Right atrium auricular region (tissue), 2 donors: ENCODE measurements around the gene ZNF536. TPM values are rescaled to one million over a fixed set of nuclear protein-coding genes. Genes with fewer than 3 reads are reported as not detected.
A peak's percentile ranks its signal among the peaks of the same experiment; 100 is the strongest.

Source experiments
- DNase-seq: peaks from one replicate; pipeline ENCODE4 v3.0.0-alpha.2; 2019; ENCODE audit warnings: low spot score
- H3K27ac ChIP-seq, 2 donors: fragments of 200-600 bp; sonication (generic); 1 replicate in 1 of 2; 2 replicates in 1 of 2; pipeline ENCODE4 v1.5.1; 2016 to 2019
- H3K27me3 ChIP-seq, 2 donors: fragments of 200-600 bp; sonication (generic); one replicate each; pipeline versions ENCODE4 v1.5.1 to v1.6.0; 2017 to 2019
- H3K36me3 ChIP-seq: fragments of 200-600 bp; sonication (generic); one replicate; pipeline ENCODE4 v1.5.1; 2016
- H3K4me1 ChIP-seq, 2 donors: fragments of 200-600 bp; sonication (generic); one replicate each; pipeline versions ENCODE4 v1.5.1 to v1.6.0; 2017 to 2019
- H3K4me3 ChIP-seq, 2 donors: fragments of 200-600 bp; sonication (generic); 1 replicate in 1 of 2; 2 replicates in 1 of 2; pipeline ENCODE4 v1.5.1; 2017 to 2019; ENCODE audit warnings: mild to moderate bottlenecking in 1 of 2, moderate library complexity in 1 of 2
- H3K9me3 ChIP-seq, 2 donors: fragments of 200-600 bp; sonication (generic); one replicate each; pipeline ENCODE4 v1.5.1; 2019
- total RNA-seq, 2 donors: library from RNA; depleted of rRNA; stranded (reverse); fragments of >200 nt; gene quantifications; one replicate each; pipeline ENCODE4 v1.1.0, GENCODE V29; 2016
- TF ChIP-seq, protein P1 (sequence below), 2 donors: fragments of 200-600 bp; sonication (generic); IDR thresholded peaks; one replicate each; pipeline ENCODE4 v1.5.1; 2019; ENCODE audit warnings: antibody characterized with exemption in 2 of 2

ZNF536 gene
- total RNA-seq, 2 donors from 2014 or later, result 1.9 to 2.7 TPM

DNA sequence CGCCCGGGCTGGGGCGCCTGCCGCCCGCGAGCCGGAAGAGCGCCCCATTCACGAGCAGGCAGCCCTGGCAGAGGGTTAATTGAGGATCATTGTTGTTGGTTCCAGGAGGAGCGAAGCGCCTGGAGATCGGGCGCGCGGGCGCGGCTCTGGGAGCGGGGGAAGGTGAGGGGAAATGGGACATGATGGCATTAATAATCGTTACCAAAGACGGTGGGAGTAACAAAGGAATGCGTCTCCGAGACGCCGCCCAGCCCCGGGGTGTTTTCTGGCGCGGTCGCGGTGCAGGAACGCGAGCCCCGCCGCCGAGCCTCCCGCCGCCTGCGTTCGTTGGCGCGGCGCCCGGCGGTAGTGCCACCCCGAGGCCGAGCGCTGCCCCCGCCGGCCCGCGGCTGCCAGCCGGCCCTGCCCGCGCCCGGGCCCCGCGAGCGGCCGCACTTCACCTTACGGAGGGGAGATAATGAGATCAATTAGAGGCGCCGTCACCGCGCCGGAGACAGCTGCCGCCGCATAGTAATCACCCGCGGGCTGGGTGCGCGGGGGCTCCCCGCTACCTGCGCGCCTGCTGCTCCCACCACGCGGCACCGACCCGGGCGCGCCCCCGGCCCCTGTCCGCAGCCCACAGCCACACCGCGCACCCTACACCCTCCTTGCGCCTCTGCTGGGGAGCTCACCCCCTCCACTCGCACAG lies 2.8 kb downstream of the ZNF536 start:
- Histone ChIP-seq H3K27me3 (peaks cover 0 to 6% of the 10 kb centered on the region in 2 donors), H3K36me3 (no peaks in the 10 kb centered on the region), H3K4me1 (peaks cover 0 to 5% of the 10 kb centered on the region in 2 donors), H3K27ac (no peak overlapping the region), H3K4me3 (peak overlapping the region in 1 of 2 donors; percentile 31), H3K9me3 (no peaks in the 10 kb centered on the region)
- TF ChIP-seq, protein P1, sequence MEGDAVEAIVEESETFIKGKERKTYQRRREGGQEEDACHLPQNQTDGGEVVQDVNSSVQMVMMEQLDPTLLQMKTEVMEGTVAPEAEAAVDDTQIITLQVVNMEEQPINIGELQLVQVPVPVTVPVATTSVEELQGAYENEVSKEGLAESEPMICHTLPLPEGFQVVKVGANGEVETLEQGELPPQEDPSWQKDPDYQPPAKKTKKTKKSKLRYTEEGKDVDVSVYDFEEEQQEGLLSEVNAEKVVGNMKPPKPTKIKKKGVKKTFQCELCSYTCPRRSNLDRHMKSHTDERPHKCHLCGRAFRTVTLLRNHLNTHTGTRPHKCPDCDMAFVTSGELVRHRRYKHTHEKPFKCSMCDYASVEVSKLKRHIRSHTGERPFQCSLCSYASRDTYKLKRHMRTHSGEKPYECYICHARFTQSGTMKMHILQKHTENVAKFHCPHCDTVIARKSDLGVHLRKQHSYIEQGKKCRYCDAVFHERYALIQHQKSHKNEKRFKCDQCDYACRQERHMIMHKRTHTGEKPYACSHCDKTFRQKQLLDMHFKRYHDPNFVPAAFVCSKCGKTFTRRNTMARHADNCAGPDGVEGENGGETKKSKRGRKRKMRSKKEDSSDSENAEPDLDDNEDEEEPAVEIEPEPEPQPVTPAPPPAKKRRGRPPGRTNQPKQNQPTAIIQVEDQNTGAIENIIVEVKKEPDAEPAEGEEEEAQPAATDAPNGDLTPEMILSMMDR (IDR thresholded peaks at IDR 0.05), result no peak
- no peak for DNase-seq

DNA sequence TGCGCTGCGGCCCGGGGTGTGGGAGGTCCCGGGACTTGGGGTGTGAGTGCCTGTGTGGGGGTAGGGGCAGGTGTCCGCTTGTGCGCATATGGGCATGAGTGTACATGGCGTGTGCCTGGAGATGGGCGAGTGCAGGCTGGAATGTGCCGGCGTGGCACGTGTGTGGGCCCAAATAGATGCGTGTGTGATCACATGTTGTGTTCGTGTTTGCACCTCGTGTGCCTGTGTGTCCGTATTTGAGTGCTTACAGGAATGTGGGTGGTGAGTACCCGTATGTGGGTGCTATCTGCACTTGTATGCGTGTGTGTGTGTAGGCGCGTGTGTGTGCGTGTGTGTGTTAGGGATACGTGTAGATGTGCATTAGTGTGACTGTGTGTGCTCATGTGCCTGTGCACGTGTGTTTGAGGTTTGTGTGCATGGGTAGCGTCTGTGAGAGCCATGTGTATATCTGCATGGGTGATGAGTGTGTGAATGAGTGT lies 3.4 kb downstream of the ZNF536 start:
- Histone ChIP-seq H3K9me3 (no peaks in the 10 kb centered on the region), H3K36me3 (no peaks in the 10 kb centered on the region), H3K4me3 (no peak overlapping the region), H3K27me3 (peaks cover 0 to 6% of the 10 kb centered on the region in 2 donors), H3K27ac (no peak overlapping the region), H3K4me1 (peaks cover 0 to 5% of the 10 kb centered on the region in 2 donors)
- DNase-seq, result no peak
- TF ChIP-seq, protein P1 (IDR thresholded peaks at IDR 0.05), result no peak

DNA sequence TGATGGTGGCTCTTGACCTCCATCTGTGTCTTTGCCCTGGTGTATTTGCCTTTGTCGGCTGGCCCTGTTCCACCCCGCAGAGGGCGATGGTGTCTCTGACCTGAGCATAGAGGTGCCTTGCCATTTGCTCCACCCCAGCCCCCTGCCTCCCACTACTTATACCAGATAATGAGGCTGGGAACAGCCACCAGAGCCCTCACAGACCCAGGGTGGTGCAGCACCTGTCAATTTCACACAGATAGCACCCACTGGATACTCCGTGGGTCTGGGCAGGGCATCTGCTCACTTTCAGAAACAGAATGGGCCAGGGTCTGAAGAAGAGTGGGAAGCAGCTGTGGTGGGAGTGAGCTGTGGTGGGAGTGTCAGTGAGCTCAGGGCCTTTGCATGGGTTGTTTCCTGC lies 4.1 kb downstream of the ZNF536 start:
- DNase-seq, result no peak
- no peaks in the 10 kb centered on the region for H3K36me3 ChIP-seq
- H3K4me1 ChIP-seq, result peaks cover 0 to 5% of the 10 kb centered on the region in 2 donors
- no peak overlapping the region for H3K4me3 ChIP-seq
- H3K9me3 ChIP-seq, result no peaks in the 10 kb centered on the region
- no peak overlapping the region for H3K27ac ChIP-seq
- TF ChIP-seq, protein P1 (IDR thresholded peaks at IDR 0.05), result no peak
- peaks cover 0 to 6% of the 10 kb centered on the region in 2 donors for H3K27me3 ChIP-seq

DNA sequence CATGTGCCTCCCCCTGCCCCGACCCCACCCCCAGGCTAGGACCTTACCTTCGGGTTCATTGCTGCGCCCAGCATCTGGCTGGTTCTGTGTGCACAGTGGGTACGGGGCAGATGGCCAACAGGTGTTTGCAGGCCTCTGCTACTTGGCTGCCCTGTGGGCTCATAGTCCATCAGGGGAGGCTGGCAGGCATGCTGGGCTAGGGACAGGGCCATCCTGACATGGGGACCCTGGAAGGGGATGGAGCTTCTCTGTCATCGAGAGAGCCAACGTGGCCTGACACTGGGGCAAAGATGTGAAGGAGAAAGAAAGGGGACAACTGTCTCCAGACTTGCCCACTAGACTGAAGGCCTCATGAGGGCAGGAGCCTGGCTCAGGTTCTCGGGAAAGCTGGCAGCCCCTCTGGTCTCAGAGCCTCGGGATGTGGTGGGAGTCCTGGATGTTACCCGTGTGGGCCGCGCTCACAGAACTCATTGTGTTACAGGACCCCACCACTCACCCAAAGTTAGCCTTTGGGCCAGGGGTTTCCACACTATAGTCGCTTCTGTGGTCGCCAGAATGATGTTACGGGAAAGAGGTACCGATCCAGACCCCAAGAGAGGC lies 4.7 kb downstream of the ZNF536 start:
- Histone ChIP-seq H3K36me3 (no peaks in the 10 kb centered on the region), H3K27me3 (peaks cover 0 to 6% of the 10 kb centered on the region in 2 donors), H3K4me1 (peaks cover 0 to 5% of the 10 kb centered on the region in 2 donors), H3K9me3 (no peaks in the 10 kb centered on the region), H3K4me3 (no peak overlapping the region), H3K27ac (no peak overlapping the region)
- TF ChIP-seq, protein P1 (IDR thresholded peaks at IDR 0.05), result no peak
- no peak for DNase-seq

DNA sequence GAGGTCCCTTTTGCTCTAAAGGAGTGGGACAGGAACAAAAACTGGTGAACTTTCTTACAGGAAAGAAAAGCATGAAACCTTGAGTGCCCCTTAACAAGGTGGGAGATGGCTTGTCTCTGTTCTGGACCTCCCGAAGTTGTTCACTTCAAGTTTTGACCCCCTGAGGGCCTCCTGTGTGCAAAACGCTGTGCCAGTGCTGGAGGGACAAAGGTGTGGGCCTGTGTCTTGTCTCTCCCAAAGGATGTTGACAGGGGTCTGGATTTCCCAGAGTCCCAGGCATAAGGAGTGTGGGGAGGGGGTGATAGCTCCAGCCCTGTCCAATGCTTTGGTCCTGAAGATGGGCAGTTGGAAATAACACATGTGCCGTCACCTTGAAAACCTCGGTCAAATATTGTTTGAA lies 6.5 kb downstream of the ZNF536 start:
- TF ChIP-seq, protein P1 (IDR thresholded peaks at IDR 0.05), result no peak
- DNase-seq, result no peak
- Histone ChIP-seq H3K36me3 (no peaks in the 10 kb centered on the region), H3K4me3 (no peak overlapping the region), H3K27ac (no peak overlapping the region), H3K4me1 (peaks cover 0 to 5% of the 10 kb centered on the region in 2 donors), H3K27me3 (peaks cover 0 to 3% of the 10 kb centered on the region in 2 donors), H3K9me3 (no peaks in the 10 kb centered on the region)
